GM19023 (cell line): ENCODE results near the gene KCNMB3.
A peak's percentile ranks its signal among the peaks of the same experiment; 100 is the strongest.

ENCODE experiments used
- ATAC-seq: cut with Tn5 transposase; IDR thresholded peaks from one replicate; pipeline ENCODE4 v1.9.1; 2021; ENCODE audit warnings: mild to moderate bottlenecking, moderate library complexity; ENCODE audit not compliant: unreplicated experiment

The KCNMB3 gene

GRCh38 chr3:179200790-179201189 is 50.1 kb downstream of the KCNMB3 start:
- ATAC-seq = no peak

GRCh38 chr3:179196700-179197099 is 54.2 kb downstream of the KCNMB3 start:
- ATAC-seq = no peak

DNA sequence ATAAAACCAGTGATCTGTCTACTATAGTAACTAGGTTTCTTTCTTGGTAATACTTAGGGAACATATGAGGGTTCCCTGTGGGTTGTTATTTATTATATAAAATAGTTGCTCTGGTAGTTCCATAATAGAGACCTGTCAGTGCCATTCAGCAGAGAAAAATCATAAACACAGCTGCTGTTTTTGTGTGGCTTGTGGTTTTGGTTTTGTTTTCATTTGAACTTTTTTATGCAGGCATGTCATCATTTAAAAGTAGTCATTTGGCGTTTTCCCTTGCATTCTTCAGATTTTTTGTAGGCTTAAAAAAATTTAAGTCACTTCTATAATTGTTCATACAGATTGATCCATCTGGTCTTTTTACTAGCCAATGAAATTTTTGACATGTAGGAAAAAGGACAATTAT is 54.8 kb downstream of the KCNMB3 start:
- peak; percentile 81 for ATAC-seq

DNA sequence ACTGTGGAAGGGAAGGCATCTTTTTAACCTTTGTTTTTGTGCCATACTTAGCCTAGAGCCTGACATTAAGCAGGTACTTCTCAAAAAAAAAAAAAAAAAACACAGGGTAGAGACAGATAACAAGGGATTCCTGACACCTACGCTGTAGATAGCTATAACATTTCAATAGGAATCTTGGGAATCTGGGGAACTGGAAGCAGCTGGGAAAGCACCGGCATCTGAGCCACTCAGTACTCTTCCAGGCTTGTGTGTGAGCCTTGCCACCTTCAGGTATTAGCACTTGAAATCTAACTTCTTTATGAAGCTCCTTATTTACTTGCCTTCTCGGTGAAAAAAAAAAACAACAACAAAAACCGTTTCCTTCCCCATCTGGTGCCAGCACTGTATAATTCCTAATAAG is 56.0 kb downstream of the KCNMB3 start:
- ATAC-seq = no peak
